ENCODE results near the gene RGS9.
"Not testable (repeated sequence)": the region's sequence is repeated elsewhere in the genome, so short reads cannot be mapped to it uniquely, and the experiment has no call there.

RGS9 gene

DNA sequence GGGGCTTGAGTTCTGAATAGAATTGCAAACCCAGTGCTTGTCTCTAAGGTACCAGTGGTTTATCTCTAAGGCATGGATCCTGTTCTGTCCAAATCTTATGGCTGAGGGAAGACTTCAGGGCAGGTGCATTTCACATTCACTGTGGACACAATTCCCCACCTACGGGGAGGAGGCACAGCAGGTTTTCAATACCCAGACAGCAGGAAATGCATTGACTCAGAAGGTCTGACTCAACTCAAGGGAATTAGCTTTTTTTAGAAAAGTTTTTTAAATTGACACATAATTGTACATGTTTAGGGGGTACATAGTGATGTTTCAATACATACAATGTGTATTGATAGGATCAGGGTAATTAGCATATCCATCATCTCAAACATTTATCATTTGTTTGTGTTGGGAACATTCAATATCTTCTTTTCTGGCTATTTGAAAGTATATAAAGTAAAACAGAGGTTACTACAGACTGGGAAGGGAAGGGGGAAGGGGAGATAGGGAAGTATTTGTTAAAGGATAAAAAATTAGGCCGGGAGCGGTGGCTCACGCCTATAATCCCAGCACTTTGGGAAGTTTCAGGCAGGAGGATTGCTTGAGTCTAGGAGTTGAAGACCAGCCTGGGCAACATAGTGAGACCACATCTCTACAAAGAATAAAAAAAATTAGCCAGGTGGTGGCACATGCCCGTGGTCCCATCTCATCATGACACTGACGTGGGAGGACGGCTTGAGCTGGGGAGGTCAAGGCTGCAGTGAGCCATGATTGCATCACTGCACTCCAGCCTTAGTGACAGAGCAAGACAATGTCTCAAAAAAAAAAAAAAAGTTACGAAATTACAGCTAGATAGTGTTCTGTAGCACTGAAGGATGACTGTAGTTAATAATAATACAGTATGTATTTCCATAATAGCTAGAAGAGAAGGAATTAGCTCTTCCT is 54.9 kb downstream of the RGS9 start:
- no peaks in the 10 kb centered on the region for H3K36me3 Mint-ChIP-seq
- no peaks in the 10 kb centered on the region for H3K4me1 Mint-ChIP-seq
- H3K9me3 Mint-ChIP-seq: no peaks in the 10 kb centered on the region
- no peak overlapping the region for H3K27ac Mint-ChIP-seq
- no peak overlapping the region for H3K4me3 Mint-ChIP-seq
- ATAC-seq (ENCODE audit: low read depth): no peak
- peaks cover 1% of the 10 kb centered on the region for H3K27me3 Mint-ChIP-seq
- no peak for DNase-seq (ENCODE audit: low spot score in 2 of 2)

DNA sequence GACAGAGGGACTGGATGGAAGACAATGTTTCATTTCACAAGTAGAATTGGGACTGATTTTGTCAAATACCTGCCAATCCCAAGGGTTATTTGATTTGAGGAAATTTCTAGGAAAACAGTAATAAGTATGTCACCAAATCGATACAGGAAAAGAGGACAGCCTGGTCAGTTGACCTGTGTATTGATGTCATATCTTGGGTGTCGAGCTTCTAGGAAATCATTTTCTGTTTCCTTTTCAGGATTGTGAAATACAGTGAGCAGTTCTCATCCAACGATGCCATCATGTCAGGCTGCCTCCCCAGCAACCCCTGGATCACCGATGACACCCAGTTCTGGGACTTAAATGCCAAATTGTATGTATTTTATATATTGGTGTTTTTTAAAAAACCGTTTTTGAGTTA is 56.1 kb downstream of the RGS9 start:
- Mint-ChIP-seq H3K27me3 (peaks cover 1% of the 10 kb centered on the region), H3K36me3 (no peaks in the 10 kb centered on the region), H3K9me3 (no peaks in the 10 kb centered on the region), H3K4me1 (no peaks in the 10 kb centered on the region), H3K4me3 (no peak overlapping the region), H3K27ac (no peak overlapping the region)
- DNase-seq (ENCODE audit: low spot score in 2 of 2) (no peak), ATAC-seq (ENCODE audit: low read depth) (no peak)

DNA sequence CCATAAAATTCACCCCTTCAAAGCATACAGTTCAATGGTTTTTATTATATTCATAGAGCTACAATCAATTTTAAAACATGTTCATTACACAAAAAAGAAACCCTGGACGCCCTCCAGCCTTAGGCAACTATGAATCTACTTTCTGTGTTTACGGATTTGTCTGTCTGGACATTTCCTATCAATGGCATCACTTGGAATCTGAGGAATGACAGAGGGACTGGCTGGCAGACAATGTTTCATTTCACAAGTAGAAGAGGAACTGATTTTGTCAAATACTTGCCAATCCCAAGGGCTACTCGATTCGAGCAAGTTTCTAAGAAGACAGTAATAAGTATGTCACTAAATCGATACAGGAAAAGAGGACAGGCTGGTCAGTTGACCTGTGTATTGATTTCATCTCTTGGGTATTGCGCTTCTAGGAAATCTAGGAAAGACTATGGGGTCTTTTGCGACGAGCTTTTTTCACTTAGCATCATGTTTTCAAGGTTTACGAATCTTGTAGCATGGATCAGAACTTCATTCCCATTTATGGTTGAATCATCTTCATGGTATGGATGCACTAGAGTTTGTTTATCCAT is 56.6 kb downstream of the RGS9 start:
- DNase-seq (ENCODE audit: low spot score in 2 of 2): no peak
- no peak overlapping the region for H3K4me3 Mint-ChIP-seq
- H3K27ac Mint-ChIP-seq: no peak overlapping the region
- H3K27me3 Mint-ChIP-seq: peaks cover 1% of the 10 kb centered on the region
- ATAC-seq (ENCODE audit: low read depth): no peak
- H3K36me3 Mint-ChIP-seq: no peaks in the 10 kb centered on the region
- no peaks in the 10 kb centered on the region for H3K9me3 Mint-ChIP-seq
- peaks cover 3% of the 10 kb centered on the region for H3K4me1 Mint-ChIP-seq

DNA sequence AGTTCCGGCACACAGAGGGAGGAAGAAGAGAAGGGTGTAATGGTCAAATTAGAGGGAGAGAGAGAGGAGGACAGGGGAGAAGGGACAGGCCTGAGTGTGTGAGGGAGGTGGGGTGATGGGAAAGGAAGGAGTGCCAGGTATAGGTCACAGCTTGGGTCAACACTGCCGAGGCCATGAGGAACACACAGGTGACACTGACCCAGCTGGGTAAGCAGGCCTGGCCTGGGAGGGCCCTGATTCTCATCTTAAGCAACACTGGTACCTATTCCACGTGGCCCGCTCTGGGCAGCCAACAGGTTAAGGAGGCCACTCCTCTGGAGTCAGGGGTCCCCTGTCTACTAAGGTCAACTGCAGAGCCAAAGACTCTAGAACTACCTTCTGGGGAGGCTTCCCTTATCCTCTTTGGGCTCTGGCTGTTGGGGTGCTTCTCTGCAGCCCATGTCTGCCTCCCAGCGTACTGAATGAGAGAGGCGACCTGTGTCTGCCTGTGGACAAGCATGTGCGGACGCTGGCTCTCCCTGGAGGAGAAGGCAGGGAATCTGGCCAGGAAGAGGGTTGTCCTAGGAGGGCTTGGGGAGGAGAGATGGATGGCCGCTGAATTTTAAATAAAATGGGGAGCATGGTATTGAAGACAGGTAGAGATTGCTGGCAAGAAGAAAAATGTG is 57.6 kb downstream of the RGS9 start:
- Mint-ChIP-seq H3K4me3 (no peak overlapping the region), H3K4me1 (peaks cover 4% of the 10 kb centered on the region), H3K36me3 (no peaks in the 10 kb centered on the region), H3K27ac (no peak overlapping the region), H3K9me3 (no peaks in the 10 kb centered on the region), H3K27me3 (no peaks in the 10 kb centered on the region)
- DNase-seq (ENCODE audit: low spot score in 2 of 2): no peak
- ATAC-seq (ENCODE audit: low read depth): no peak

DNA sequence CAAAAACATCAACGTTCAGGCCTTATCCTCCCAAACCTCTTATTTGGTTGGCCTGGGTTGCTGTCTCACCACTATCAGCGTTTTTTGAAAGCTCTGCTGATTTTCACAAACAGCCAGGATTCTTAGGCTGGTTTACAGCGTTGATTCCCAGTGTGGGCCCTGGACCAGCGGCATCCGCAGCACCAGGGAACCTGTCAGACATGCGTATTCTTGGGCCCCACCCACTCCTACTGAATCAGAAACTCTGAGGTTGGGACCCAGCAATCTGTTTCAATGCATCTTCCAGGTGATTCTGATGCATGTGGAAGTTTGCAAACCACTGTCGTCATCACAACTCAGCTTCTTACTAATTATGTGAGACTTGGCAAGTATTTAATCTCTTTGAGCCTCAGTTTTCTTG is 58.5 kb downstream of the RGS9 start:
- ATAC-seq (ENCODE audit: low read depth) (no peak), DNase-seq (ENCODE audit: low spot score in 2 of 2) (no peak)
- Mint-ChIP-seq H3K36me3 (no peaks in the 10 kb centered on the region), H3K27me3 (no peaks in the 10 kb centered on the region), H3K4me1 (peaks cover 4% of the 10 kb centered on the region), H3K4me3 (no peak overlapping the region), H3K9me3 (no peaks in the 10 kb centered on the region), H3K27ac (no peak overlapping the region)

DNA sequence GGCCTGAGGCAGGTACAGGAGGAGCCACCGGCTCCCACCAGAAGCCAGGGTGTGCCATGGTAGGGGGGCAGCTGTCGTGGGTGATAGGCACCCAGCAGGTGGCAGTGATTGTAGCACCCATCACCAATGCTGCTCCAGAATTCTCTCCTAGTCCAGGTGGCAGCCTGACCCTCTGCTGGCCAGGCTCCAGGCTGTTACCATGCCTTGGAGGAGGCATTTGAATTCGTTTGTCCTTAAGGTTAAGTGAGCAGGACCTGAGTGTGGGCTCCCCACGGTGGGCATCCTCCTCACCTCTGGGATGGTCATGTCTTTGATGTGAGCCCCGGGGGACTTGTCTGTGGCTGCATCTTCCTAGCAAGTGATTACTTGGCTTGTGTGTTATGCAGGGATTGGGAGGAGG is 59.4 kb downstream of the RGS9 start:
- H3K36me3 Mint-ChIP-seq: no peaks in the 10 kb centered on the region
- H3K27ac Mint-ChIP-seq: no peak overlapping the region
- no peak for DNase-seq (ENCODE audit: low spot score in 2 of 2)
- no peaks in the 10 kb centered on the region for H3K9me3 Mint-ChIP-seq
- H3K4me3 Mint-ChIP-seq: no peak overlapping the region
- H3K4me1 Mint-ChIP-seq: peaks cover 4% of the 10 kb centered on the region
- H3K27me3 Mint-ChIP-seq: no peaks in the 10 kb centered on the region
- ATAC-seq (ENCODE audit: low read depth): no peak

DNA sequence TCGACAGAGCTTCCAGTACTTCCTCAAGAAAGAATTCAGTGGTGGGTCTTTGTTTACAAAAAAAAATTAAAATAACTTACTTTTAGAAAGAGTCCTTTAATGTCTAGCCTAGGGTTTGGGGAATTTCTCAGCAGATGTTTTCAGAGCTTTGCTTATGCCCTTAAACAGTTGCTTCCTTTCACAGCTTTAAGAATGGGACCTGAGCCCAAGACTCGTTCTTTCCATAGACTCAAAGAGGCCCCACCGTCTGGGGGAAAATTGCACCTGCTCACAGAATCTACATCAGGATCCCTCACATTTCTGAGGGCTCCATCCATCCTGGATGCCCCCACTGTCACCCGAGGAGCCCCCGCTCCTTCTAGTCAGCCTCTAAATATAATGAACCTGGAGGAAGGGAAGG is 60.0 kb downstream of the RGS9 start:
- Mint-ChIP-seq H3K4me1 (peaks cover 4% of the 10 kb centered on the region), H3K4me3 (no peak overlapping the region), H3K27me3 (no peaks in the 10 kb centered on the region), H3K9me3 (no peaks in the 10 kb centered on the region), H3K36me3 (no peaks in the 10 kb centered on the region), H3K27ac (no peak overlapping the region)
- ATAC-seq (ENCODE audit: low read depth) (no peak), DNase-seq (ENCODE audit: low spot score in 2 of 2) (no peak)

DNA sequence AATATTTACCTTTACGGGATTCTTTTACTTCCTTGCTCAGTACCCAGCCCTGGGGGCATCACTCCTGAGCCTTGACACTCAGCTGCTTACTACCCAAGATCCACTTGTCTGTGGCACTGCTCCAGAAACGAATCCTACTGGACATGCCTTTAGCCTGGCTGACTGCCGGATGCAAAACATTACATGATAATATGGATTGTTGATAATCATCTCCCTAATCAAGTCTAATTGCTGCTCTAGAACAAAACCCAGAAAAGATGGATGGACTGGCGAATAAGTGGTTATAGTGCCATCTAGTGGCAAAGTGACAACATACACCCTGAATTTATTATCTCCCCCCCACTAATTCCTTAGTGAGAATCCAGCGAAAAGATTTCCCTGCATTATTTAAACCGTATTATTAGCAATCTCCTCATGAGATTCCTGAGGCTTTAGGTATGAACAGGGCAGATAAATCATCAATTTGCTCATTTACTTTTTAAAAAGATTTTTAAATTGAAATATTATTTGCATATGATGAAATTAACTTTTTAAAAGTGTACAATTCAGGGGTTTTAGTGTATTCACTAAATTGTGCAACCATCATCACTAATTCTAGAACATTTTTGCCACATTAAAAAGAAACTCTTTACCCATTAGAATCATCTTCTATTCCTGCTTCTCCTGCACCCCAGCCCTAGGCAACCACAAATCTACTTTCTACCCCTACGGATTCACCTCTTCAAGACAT is 61.6 kb downstream of the RGS9 start:
- Mint-ChIP-seq H3K36me3 (no peaks in the 10 kb centered on the region), H3K27me3 (no peaks in the 10 kb centered on the region), H3K27ac (no peak overlapping the region), H3K4me1 (peaks cover 4% of the 10 kb centered on the region), H3K4me3 (no peak overlapping the region), H3K9me3 (no peaks in the 10 kb centered on the region)
- ATAC-seq (ENCODE audit: low read depth): peak; percentile 65
- peak; percentile 22 to 62 for DNase-seq (ENCODE audit: low spot score in 2 of 2)

DNA sequence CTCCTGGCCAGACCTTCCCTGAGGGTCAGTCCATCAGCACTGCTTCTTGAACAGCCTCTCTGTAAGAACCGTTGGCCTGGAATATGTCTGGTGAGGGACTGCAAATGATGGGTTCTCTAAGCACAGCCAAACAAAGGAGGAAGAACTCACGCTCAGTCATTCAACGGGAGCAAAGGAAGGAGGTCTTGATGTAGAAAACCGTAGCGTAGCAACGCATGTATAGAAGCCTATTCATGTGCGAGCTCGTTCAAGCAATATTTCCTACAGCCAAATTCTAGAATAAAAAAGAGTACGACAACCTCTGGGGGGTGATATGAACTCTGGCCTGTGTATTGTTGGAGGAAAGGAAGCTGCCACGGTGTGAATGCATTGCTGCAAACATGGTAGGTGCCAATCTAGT is 64.2 kb downstream of the RGS9 start:
- ATAC-seq (ENCODE audit: low read depth) (no peak), DNase-seq (ENCODE audit: low spot score in 2 of 2) (no peak)
- Mint-ChIP-seq H3K4me3 (no peak overlapping the region), H3K9me3 (no peaks in the 10 kb centered on the region), H3K4me1 (peaks cover 4% of the 10 kb centered on the region), H3K27ac (no peak overlapping the region), H3K27me3 (no peaks in the 10 kb centered on the region), H3K36me3 (no peaks in the 10 kb centered on the region)

DNA sequence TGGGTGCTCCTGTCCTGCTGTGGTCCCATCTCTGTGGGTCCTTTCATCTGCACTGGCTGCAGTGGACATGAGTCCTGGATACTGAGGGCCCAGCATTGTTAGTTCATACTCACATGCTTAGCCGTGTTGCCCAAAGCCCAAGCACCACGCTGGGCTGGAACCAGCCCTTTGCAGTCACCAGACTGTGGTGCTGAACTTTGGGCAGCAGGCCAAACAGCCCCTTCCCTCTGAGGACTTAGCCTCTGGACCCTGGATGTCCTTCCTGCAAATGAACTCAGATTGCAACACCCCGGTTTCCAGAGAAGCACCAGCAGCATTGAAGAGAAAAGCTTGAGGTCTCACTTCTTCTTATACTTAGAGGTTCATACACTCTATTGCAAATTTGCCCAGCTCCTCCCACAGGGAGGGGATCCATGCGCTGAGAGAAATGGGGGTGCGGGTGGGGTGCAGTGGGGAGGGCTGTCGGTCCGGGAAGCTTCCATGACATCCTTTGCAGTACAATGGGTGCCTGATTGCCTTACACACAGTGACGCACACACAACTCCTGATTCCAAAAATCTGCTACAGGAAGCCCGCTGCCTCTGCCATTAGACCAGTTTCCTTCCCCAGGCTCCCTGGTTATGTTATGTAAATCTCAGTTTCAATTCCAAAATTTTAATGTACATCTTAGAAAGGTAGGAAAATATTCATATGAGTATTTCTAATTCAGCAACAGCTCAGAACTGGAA is 65.8 kb downstream of the RGS9 start:
- no peaks in the 10 kb centered on the region for H3K9me3 Mint-ChIP-seq
- H3K4me1 Mint-ChIP-seq: peaks cover 4% of the 10 kb centered on the region
- DNase-seq (ENCODE audit: low spot score in 2 of 2) (no peak), ATAC-seq (ENCODE audit: low read depth) (no peak)
- no peak overlapping the region for H3K27ac Mint-ChIP-seq
- H3K4me3 Mint-ChIP-seq: no peak overlapping the region
- H3K36me3 Mint-ChIP-seq: no peaks in the 10 kb centered on the region
- no peaks in the 10 kb centered on the region for H3K27me3 Mint-ChIP-seq

DNA sequence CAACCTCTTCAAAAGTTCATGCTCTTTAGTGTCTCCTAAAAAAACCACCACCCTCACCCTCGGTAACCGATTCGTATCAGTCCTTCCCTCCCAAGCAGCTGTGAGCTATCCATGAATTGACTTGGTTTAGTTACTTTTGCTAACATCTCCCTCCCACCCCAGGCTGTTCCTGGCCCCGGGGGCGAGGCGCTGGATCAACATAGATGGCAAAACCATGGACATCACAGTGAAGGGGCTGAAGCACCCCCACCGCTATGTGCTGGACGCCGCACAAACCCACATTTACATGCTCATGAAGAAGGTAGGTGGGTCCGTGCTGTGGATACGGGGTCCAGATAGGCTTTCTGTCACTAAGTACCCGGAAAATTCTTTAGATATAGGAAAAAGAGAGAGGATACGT is 66.8 kb downstream of the RGS9 start:
- no peak for ATAC-seq (ENCODE audit: low read depth)
- Mint-ChIP-seq H3K27ac (no peak overlapping the region), H3K27me3 (no peaks in the 10 kb centered on the region), H3K9me3 (no peaks in the 10 kb centered on the region), H3K36me3 (no peaks in the 10 kb centered on the region), H3K4me3 (no peak overlapping the region), H3K4me1 (no peaks in the 10 kb centered on the region)
- no peak for DNase-seq (ENCODE audit: low spot score in 2 of 2)

DNA sequence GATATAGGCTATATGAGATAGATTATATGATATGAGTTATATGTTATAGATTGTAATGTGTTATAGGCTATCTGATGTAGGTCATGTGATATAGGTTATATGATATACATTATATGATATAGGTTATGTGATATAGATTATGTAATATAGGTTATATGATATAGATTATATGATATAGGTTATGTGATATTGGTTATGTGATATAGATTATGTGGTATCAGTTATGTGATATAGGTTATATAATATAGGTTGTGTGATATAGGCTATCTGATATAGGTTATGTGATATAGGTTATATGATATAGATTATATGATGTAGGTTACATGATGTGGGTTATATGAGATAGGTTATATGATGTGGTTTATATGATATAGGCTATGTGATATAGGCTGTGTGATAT is 68.5 kb downstream of the RGS9 start:
- no peaks in the 10 kb centered on the region for H3K4me1 Mint-ChIP-seq
- H3K36me3 Mint-ChIP-seq: no peaks in the 10 kb centered on the region
- ATAC-seq (ENCODE audit: low read depth): no peak

DNA sequence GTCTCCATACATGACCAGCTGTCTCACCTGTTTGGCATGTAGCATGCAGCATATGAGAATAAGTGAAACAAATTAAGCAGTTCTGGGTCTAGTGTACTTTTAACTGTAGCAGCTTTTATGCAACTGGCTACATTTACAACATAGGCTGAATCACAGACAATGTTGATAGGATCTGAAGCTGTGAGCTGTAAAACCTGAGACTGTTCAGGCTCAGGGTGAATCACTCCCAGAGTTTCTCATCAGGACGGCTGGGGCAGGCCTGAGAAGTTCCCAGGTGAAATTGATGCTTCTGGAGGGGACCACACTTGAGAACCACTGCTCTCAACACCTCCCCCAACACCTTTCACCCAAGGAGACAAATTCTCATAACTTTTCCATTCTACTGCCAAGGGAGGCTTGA is 70.3 kb downstream of the RGS9 start:
- not testable (repeated sequence) for DNase-seq (ENCODE audit: low spot score in 2 of 2); H3K4me1 Mint-ChIP-seq; H3K4me3 Mint-ChIP-seq; H3K27ac Mint-ChIP-seq; H3K36me3 Mint-ChIP-seq; H3K27me3 Mint-ChIP-seq; ATAC-seq (ENCODE audit: low read depth); H3K9me3 Mint-ChIP-seq

More for the DNA sequence above, 68.5 kb downstream of the RGS9 start:
- no peak for DNase-seq (ENCODE audit: low spot score in 2 of 2)
- Mint-ChIP-seq H3K4me3 (no peak overlapping the region), H3K27me3 (no peaks in the 10 kb centered on the region), H3K9me3 (no peaks in the 10 kb centered on the region), H3K27ac (no peak overlapping the region)
